Smooth muscle cell of the brain vasculature (primary cell): Measurements from ENCODE around the gene POLRMT.

Source experiments
- DNase-seq: peaks from one replicate; pipeline ENCODE4 v3.0.0-alpha.2; 2012; ENCODE audit warnings: low read depth, low spot score

Gene POLRMT

GRCh38 chr19:662962-663681 is 29.8 kb upstream of the POLRMT start, which contains the start of gene RNF126:
Gene RNF126 (minus strand): TSS chr19:663214. CDS start chr19:663121, 93 bp downstream.
- DNase-seq = peak; percentile 77

GRCh38 chr19:662207-662961 is 29.0 kb upstream of the POLRMT start:
- no peak for DNase-seq

GRCh38 chr19:661427-662196 is 28.3 kb upstream of the POLRMT start:
- no peak for DNase-seq

GRCh38 chr19:660793-661426 is 27.6 kb upstream of the POLRMT start:
- DNase-seq = no peak

GRCh38 chr19:658916-659839 is 25.8 kb upstream of the POLRMT start:
- no peak for DNase-seq

- no peak for DNase-seq
Measured at GRCh38 chr19:658059-658839, 24.9 kb upstream of the POLRMT start.

GRCh38 chr19:657611-658010 is 24.3 kb upstream of the POLRMT start:
- no peak for DNase-seq

- no peak for DNase-seq
Measured at GRCh38 chr19:656751-657559, 23.6 kb upstream of the POLRMT start.

GRCh38 chr19:655691-656090 is 22.4 kb upstream of the POLRMT start:
- no peak for DNase-seq

- DNase-seq = no peak
Measured at GRCh38 chr19:653425-653824, 20.1 kb upstream of the POLRMT start.

GRCh38 chr19:652467-653389 is 19.4 kb upstream of the POLRMT start:
- DNase-seq = no peak

GRCh38 chr19:651991-652390 is 18.7 kb upstream of the POLRMT start:
- DNase-seq = no peak

GRCh38 chr19:651114-651818 is 17.9 kb upstream of the POLRMT start:
- no peak for DNase-seq

- no peak for DNase-seq
Measured at GRCh38 chr19:650121-650520, 16.8 kb upstream of the POLRMT start.

GRCh38 chr19:648904-649801 is 15.8 kb upstream of the POLRMT start:
- DNase-seq = no peak

GRCh38 chr19:648305-648704 is 15.0 kb upstream of the POLRMT start:
- no peak for DNase-seq
